ENCODE results near the gene NCAPG.

DNA sequence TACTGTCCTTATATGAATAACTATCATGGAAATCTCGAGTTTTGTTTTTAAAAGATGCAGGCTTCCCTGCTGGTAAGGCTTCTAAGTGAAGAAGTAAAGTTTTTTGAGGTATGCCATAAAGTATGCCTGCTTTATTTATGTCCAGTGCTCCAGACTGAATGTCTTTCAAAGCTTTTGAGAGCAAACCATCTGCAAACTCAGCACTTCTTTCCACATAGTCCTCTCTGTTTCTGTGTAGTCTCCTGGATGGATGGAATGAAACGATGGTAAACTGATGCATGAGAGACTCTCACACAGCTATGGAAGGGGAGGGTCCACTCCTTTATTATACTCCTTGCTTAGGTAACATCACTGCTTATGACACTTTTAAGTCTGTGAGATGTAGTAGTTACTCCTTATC is 73.7 kb downstream of the NCAPG start:
- TF ChIP-seq, protein P1, sequence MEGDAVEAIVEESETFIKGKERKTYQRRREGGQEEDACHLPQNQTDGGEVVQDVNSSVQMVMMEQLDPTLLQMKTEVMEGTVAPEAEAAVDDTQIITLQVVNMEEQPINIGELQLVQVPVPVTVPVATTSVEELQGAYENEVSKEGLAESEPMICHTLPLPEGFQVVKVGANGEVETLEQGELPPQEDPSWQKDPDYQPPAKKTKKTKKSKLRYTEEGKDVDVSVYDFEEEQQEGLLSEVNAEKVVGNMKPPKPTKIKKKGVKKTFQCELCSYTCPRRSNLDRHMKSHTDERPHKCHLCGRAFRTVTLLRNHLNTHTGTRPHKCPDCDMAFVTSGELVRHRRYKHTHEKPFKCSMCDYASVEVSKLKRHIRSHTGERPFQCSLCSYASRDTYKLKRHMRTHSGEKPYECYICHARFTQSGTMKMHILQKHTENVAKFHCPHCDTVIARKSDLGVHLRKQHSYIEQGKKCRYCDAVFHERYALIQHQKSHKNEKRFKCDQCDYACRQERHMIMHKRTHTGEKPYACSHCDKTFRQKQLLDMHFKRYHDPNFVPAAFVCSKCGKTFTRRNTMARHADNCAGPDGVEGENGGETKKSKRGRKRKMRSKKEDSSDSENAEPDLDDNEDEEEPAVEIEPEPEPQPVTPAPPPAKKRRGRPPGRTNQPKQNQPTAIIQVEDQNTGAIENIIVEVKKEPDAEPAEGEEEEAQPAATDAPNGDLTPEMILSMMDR (conservative IDR thresholded peaks at IDR 0.05; ENCODE audit: low read depth, low read length), result no peak
- TF ChIP-seq, protein P2, sequence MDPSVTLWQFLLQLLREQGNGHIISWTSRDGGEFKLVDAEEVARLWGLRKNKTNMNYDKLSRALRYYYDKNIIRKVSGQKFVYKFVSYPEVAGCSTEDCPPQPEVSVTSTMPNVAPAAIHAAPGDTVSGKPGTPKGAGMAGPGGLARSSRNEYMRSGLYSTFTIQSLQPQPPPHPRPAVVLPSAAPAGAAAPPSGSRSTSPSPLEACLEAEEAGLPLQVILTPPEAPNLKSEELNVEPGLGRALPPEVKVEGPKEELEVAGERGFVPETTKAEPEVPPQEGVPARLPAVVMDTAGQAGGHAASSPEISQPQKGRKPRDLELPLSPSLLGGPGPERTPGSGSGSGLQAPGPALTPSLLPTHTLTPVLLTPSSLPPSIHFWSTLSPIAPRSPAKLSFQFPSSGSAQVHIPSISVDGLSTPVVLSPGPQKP (IDR thresholded peaks at IDR 0.05; ENCODE audit: borderline replicate concordance, low read depth, low read length), result no peak
- TF ChIP-seq MAZ (IDR thresholded peaks at IDR 0.05; ENCODE audit: borderline replicate concordance, low read depth, low read length), result no peak
- no peak for TF ChIP-seq POLR2A (IDR thresholded peaks at IDR 0.05; ENCODE audit: low read depth, low read length)
